HG03103 (cell line): ENCODE data around the gene COL23A1.

Source experiments
- ATAC-seq: cut with Tn5 transposase; IDR thresholded peaks from one replicate; pipeline ENCODE4 v1.9.1; 2021; ENCODE audit warnings: low read depth; ENCODE audit not compliant: unreplicated experiment

The COL23A1 gene

DNA sequence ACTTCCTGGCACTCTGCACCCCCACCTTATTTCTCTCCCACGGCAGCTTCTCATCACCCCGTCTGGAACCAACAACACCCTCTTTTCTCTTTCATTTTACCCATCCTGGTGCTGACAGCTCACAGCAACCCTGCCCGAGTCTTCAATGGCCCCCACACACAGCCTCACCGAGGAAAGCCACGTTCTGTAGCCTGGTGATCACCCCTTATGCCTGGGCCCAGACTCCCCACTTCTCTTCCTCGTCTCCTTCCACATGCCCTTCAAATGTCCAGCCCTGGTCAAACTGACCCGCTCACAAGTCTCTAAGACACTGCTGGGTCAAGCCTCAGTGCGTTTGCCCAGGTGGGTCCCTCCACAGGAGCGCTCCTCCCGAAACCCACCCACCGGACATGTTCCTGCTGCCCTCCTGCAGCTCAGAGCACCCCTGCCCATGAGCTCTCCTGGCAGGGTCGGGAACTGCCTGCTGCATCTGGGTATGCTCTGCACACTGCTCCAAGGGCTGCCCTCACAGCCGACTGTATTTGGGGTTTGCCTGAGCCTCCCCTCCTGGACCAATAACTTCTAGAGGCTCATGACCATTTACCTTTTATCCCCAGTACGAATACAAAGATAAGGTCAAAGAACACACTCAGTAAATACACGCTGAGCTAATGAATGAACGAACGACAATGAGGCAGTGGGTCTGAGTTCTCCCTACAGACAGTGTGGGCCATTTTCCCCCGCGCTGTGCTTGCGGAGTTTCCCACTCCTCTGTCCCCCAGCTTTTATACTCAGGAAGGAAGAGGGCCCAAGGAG lies 202.9 kb downstream of the COL23A1 start:
- no peak for ATAC-seq

DNA sequence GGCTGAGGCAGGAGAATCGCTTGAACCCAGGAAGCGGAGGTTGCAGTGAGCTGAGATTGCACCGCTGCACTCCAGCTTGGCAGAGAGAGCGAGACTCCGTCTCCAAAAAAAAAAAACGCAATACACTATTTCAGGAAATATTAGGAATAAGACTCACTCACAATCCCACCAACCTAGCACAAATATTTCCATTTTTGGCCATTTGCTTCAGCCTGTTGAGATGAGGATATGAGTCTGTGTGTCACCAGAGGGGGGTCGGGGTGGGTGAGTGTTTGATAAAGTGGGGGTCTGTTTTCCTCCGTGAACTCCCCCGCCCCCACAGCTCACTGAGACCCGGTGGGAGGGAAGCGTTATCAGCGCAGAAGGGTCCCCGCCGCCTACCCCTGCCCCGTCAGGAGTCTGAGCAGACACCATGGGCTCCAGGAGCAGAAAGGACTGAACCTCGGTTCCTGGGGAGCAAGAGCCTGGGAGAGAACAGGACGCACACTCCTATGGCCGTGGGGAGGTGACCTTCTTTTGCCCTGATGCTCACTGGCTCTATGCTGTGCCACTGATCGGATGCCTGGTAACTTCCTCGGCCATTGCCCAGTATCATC lies 203.8 kb downstream of the COL23A1 start:
- ATAC-seq: no peak

DNA sequence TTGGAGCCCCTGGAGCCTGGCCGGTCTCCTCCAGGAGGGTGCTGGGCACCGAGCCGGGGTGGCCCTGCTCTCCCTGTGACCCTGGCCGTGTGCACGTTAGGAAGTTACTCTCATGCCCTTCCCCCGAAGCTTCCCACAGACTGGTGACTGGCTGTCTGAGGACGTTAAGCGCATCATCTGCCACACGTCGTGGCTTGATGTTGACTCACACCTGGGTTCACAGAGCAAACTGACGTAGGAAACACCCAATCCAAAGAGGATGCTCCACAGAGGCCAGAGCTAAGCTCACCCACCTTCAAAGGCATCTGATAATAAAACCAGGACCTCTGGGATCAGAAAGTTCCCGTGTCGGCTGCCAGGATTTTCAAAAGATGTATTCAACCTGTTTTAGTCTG lies 204.7 kb downstream of the COL23A1 start:
- ATAC-seq: no peak

DNA sequence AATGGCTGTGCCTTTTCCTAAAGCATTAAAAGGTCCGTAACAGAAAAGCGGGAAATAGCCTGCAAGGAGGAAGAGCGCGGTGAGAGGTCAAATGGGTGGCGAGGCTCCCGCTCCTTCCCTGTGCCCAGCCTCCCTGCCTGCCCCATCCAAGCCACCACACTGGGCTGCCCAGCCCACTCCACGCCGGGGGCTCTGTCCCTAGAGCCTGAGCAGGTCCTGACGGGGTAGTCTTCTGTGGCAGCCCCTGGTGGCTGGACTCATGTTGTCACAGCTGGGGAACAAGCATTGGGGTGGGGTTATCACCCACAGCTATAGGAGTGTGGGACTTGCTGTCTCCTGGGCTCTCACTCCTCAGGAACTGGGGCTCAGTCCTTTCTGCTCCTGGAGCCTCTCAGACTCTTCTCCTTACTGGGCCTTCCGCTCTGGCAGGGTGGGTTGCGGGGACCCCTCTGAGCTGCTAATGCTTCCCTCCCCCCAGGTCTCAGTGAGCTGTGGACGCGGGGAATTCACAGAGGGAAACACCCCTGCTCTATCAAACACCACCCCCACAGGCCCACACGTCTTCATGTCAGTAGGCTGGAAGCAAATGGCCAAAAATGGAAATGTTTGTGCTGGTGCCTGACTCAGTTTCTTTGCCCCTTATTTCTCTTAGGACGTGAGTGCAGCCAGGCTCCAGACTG lies 205.2 kb downstream of the COL23A1 start:
- ATAC-seq: no peak

DNA sequence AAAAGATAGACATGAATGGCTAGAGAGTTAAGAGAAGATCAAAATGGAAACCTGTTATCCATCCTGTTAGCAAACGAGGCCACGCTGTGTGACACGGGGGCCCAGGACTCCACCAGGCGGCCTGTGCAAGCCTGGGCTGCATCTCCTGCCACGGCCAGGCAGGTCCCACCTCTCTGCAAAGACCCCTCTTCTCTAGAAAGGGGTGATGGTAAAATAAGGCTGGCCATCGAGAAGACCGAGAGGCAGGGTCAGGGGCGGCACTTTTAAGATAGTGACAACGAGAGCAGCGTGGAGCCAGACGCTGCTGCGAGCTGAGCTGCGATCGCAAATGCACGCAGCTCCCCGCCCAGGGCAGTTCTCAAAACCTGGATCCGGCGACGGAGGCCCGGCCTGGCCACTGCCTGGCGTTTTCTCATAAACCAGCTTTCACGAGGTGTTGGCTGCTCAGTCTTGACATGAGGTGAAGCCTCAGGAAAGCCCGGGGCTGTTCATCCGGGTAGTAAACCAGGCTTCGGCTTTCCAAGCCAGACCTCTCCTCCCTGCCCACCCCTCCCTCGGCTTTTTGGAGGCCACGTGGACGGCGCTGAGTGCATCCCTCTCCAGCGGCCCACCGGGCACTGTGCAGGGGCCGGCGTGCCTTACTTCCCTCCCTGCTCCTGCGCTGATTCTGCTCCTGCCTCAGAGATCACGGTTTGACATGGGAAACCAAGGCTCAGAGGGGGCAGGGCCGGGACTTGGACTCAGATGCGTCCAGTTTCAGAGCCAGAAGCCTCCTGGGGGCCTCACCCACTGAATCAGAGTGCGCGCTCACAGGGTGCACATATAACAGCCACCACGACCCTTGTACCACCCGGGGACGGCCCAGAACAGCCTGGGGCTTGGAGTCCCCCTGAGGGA lies 206.0 kb downstream of the COL23A1 start:
- no peak for ATAC-seq

DNA sequence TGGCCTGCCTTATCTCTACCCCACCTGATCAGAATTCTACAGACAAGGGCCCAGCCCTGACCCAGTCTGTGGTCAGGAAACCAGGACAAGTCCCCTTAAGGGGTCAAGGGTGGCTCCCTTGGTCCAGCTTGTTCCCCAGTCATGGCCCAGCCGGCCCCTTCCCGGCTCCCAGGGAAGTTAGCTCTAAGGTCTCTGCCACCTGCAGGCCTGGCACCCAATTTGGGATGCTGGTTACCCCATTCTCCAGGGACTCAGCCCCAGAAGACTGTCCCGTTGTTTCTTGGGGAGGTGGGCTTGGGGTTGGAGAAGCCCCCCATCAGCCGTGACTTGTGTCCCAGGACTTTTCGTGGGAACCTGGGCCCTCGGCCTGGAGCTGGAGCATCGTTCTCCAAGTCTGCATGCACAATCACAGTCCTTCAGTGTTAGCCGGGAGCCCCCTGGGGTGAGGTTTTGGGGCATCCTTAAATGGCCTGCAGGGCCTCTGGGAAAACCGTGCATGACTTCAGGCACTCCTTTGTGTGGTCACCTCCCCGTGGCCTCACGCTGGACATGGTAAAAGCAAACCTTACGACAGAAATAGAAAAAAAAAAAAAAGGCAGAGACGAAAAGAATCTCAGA lies 206.8 kb downstream of the COL23A1 start:
- ATAC-seq: no peak

DNA sequence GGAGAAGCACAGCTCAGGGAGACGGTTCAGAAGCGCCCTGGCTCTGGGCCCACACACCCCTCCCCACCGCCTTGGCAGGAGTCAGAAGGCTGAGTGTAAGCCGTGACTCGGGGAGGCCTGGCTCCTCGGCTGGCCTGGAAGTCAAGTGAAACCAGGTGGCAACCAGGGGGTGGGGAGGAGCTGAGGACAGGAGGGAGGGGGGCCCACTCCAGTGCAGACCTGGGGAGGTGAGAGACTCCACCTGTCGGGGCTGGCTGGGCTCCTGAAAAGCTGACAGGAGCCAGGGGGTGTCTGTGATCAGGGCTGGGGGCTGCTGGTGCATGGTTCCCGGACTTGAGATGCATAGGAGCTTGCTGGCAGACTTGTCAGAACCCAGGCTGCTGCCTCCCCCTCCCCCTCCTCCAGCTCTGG lies 207.4 kb downstream of the COL23A1 start:
- ATAC-seq: no peak

DNA sequence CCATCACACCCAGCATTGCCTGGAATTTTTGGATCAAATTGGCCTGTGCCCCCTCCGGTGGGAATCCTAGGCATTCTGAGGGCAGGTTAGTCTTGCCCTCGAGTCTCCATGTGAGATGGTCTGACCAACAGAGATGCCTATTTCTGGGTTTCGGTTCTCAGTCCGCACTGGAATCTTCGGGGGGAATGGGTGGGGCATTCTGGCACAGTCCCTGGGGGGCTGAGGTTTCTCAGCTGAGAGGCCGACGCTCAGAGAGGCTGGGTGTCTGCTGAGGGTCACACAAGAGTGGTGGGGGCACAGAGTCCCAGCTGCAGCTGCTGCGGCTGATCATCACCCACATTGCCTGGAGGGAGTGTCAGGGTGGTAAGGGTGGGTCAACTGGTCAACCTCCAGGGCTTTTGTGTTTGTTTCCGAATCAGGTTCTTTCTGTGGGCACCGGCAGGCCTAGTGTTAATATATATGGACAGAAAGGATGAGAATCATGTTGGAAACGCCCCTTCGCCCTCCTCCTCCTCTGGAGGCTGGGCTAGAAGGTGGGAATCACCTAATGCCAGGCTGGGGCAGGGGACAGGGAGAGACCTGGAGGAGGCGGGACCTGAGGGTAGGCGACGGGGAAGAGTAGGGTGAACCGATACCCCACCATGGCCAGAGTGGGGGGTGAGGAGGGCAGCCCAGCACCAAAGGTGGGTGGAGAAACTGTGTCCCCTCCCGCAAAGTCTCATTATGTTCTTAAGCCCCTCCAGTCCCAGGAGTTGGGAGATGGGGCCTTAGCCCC lies 208.1 kb downstream of the COL23A1 start:
- ATAC-seq: no peak

DNA sequence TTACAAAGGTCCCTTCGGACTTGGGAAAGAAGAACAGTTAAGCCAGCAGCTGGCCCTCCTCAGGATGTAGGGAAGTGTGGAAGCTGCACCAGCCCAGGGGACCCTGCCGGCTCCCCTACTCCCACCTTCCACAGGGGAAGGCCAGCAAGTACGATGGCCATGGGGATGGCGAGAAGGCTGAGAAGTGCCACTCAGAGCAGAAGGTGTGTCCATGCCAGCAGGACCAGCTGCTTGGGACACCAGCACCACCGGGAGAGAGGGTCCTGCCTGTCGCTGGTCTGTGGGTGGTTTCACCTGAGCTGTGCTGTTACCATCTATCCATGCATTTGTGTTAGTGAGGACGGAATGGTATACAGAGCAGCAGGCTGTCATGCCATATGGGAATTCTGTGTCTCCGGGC lies 209.0 kb downstream of the COL23A1 start:
- no peak for ATAC-seq

DNA sequence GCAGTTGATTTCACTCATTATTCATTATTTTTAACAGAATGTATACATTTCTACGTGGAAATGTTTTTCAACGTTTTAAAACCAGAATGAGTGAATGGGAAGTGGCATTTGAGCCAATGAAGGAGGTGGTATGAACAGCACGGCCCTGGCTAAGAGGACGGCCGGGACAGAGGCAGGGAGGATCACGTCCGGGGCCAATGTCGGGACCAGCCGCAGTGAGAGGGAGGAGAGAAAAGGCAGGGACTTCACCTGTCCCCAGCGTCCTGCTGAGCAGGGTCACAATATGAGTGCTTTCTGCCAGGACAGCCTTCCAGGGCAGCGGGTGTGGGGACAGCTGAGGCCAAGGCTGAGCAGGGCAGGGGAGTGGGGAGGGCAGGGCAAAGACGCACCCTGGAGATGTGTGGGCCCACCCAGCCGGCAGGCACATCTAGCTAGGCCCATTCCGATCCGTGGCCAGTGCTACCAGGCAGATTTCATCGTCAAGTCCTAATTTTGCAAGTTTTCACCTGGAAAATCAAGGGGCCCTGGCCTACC lies 209.6 kb downstream of the COL23A1 start:
- no peak for ATAC-seq

DNA sequence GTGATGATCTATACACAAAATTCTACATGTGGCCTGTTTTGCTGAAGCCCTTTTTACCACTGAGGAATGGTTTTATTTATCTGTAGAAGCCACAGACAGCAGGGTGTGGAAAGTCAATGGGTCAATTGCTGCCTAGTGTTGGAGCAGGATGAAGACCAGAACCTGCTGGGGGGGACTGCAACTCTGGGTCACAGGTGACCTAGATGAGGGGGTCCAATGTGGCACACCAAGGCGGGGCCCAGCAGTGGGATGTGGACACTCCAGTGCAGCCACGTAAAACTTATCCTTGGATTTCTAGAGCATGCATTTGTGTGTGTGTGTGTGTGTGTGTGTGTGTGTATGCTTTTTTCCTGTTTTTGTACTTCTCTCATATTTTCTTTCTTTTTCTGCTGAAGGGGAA lies 210.1 kb downstream of the COL23A1 start:
- ATAC-seq: no peak

DNA sequence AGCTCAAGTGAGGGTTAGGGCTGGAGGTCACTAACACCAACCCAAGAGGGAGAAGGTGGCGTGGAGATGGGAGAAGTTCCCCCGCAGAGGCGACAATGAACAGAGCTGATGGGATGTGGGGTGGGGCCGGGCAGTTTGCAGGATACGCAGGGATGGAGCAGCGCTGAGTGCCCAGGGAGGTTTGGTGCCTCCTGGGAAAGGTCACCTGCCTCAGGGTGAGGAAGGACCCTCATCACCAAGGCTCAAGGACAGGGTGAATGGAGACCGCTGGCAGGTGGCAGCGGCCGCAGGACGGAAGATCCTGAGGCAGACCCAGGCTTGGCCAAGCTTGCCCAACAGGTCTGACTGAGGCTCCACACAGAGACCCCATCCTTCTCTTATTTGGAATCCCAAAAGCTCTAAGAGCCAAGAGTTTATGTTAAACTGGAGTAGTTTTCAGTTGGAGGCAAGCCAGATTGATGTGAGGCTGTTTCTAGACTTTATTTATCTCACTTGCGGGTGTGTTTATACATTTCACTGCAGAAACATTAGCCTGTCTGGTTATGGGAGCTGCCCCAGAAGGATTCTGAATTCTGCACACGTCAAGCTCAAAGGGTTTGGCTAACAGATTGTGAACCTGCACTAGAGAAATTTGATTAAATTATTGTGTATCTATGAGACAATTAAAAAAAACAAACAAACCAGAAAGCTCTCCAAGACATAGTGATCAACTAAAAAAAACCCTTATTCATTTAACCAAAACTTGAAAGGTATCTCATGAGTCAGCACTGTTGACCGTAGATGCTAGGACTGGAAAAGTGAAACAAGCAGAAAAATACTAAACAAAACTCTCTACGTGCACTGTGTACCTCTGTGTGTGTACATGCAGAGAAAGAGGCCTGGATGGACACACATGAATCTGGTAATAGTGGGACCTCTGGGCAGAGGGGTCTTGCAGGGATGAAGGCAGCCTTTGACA lies 211.4 kb downstream of the COL23A1 start:
- ATAC-seq: no peak

DNA sequence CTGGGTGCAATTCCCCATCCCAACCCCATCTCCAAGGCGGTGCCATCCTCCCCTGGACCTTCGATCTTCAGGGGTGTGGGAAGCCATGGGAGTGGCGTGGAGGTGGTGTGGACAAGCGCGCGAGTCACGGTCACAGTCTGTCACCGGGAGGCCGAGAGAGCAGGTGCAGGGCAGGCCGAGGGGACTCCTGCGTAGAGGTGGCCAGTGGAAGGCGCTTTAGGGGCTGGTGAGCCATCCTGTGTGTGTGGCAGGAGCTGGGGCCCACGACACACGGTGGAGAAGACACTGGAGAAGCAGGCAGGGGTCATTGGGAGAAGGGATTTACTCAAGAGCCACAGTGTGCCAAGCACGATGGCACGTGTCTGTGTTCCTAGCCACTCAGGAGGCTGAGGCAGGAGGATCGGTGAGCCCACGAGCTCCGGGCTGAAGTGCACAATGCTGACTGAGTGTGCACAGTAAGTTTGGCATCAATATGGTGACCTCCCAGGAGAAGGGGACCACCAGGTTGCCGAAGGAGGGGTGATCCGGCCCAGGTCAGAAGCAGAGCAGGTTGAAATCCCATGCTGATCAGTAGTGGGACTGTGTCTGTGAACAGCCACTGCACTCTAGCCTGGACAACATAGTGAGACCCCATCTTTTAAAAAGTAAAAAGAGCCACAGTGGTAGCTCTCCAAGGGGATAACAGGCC lies 212.5 kb downstream of the COL23A1 start:
- no peak for ATAC-seq

DNA sequence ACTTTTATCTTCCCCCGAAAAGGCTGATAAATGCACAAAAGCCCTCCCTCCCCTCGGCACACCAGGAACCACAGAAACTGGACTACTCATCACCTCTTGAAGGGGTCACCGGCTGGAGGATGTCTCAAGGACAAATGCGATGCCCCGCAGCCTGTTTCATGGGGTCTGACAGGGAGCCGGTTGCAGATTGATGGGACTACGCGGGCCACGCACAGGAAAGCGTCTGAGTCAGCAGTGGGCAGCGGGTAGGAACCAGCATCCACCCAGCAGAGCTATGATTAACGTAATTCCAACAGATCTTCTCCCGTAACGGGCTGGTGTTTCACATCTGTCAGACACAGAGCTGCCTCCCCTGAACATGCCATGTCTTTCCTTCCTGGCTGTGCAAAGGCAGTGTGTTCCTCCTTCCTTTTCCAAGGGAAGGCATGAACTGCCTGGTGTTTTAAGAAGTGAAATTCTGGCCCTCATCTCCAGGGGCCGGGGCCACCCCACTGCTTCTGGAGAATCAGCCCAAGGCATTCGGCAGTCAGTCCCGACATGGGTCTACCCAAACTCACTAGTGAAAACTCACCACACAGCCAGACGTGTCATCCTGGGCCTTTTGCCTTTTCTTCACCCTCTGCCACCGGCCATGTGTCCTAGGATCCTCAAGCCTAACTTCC lies 213.1 kb downstream of the COL23A1 start:
- no peak for ATAC-seq

DNA sequence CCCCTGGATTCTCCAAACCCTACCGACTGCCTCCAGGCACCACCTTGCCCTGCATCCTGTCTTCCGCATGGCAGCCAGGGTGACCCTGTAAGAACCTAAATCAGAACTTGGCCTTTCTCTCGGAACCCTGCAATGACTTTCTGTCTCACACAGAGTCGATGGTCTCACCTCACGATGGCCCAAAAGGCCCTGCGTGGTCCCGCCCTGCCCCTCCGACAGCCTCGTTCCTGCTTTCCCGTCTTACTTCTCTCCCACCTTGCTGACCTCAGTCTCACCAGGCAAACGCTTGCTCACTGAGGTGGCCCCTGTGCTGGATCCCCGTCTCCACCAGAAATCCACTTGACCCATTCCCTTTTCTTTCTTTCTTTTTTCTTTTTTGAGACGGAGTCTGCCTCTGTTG lies 214.8 kb downstream of the COL23A1 start:
- ATAC-seq: no peak

DNA sequence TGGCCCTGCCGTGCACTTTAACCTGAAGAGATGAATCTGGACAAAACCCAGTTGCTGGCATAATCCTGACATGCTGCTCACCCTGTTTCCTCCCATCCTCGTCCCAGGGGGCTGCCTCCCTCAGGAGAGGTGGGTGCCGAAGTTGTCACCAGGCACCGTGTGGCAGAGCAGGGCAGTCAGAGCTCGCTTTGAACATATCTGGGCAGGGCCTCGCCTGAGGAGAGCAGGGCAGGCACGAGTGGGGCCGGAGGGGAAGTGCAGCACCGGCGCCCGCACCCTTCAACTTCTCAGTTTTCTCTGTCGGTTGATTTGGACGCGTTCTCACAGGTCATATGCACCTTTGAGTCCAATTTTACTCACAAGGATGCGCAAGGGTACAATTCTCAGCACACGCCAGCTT lies 216.5 kb downstream of the COL23A1 start:
- no peak for ATAC-seq

DNA sequence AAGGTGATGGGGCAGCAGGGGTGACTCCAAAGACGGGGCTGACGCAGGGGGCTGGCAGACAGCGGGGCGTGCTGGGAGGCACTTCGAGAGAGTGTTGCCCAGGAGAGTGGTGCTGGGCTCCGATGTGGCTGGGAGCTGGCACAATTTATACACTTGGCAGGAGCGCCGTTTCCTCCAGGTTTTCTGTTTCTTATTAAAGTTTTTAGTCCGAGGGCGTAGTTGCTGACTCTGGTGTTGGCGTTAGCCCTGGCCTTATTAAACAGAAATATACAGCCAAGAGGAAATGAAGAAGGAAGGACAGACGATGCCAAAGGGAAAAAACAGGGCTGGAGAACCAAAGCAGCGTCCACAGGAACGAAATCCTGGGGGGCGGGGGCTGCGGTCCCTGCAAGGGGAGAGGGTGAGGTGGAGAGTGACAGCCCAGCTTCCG lies 218.0 kb downstream of the COL23A1 start:
- no peak for ATAC-seq
